Astrocyte (in vitro differentiated cells and primary cell): ENCODE measurements around the gene FGD5. TPM values are rescaled to one million over a fixed set of nuclear protein-coding genes. Genes with fewer than 3 reads are reported as not detected.

Experiments
- DNase-seq: peaks from one replicate; pipeline ENCODE4 v3.0.0-alpha.2; 2010; ENCODE audit warnings: low read depth
- FAIRE-seq: peaks from 2 replicates; lab custom pipeline; 2011; peaks lifted over from hg19 to GRCh38; lab: Jason Lieb, UNC
- H2AFZ ChIP-seq: 2 replicates; pipeline ENCODE4 v1.6.0; 2012; ENCODE audit warnings: low read depth, low read length, inconsistent platforms
- H3K27ac ChIP-seq: 2 replicates; pipeline ENCODE4 v1.5.1; 2011; ENCODE audit warnings: low read depth, low read length, inconsistent platforms
- H3K27me3 ChIP-seq: 2 replicates; pipeline ENCODE4 v1.6.0; 2011; ENCODE audit warnings: low read length, inconsistent platforms; ENCODE audit not compliant: insufficient read depth
- H3K36me3 ChIP-seq: 2 replicates; pipeline ENCODE4 v1.5.1; 2011; ENCODE audit warnings: low read length, inconsistent platforms; ENCODE audit not compliant: insufficient read depth
- H3K4me1 ChIP-seq: 2 replicates; pipeline ENCODE4 v1.5.1; 2011; ENCODE audit warnings: low read length, inconsistent platforms; ENCODE audit not compliant: insufficient read depth
- H3K4me2 ChIP-seq: 2 replicates; pipeline ENCODE4 v1.6.0; 2012; ENCODE audit warnings: low read length, inconsistent platforms
- H3K4me3 ChIP-seq: 2 replicates; pipeline ENCODE4 v1.5.1; 2011; ENCODE audit warnings: low read depth, mild to moderate bottlenecking, low read length, inconsistent platforms; ENCODE audit not compliant: insufficient read depth
- H3K79me2 ChIP-seq: 2 replicates; pipeline ENCODE4 v1.6.0; 2012; ENCODE audit warnings: mild to moderate bottlenecking, low read length, inconsistent platforms; ENCODE audit not compliant: insufficient read depth
- H3K9ac ChIP-seq: 2 replicates; pipeline ENCODE4 v1.6.0; 2012; ENCODE audit warnings: mild to moderate bottlenecking, low read length, inconsistent platforms
- H3K9me3 ChIP-seq: 2 replicates; pipeline ENCODE4 v1.5.1; 2012; ENCODE audit warnings: low read depth, mild to moderate bottlenecking, low read length, inconsistent platforms; ENCODE audit not compliant: insufficient read depth
- H4K20me1 ChIP-seq: 2 replicates; pipeline ENCODE4 v1.6.0; 2012; ENCODE audit warnings: low read length, inconsistent platforms; ENCODE audit not compliant: insufficient read depth
- H3K27ac Mint-ChIP-seq: one replicate; pipeline ENCODE4 v1.8.0; 2021; ENCODE audit warnings: mild to moderate bottlenecking, mixed read lengths; ENCODE audit not compliant: unreplicated experiment
- H3K27me3 Mint-ChIP-seq: one replicate; pipeline ENCODE4 v1.8.0; 2021; ENCODE audit warnings: low read depth, mixed read lengths; ENCODE audit not compliant: unreplicated experiment
- H3K36me3 Mint-ChIP-seq: one replicate; pipeline ENCODE4 v1.8.0; 2021; ENCODE audit warnings: low read depth, mixed read lengths; ENCODE audit not compliant: unreplicated experiment
- H3K4me1 Mint-ChIP-seq: one replicate; pipeline ENCODE4 v1.8.0; 2021; ENCODE audit warnings: low read depth, mixed read lengths; ENCODE audit not compliant: unreplicated experiment
- H3K4me3 Mint-ChIP-seq: one replicate; pipeline ENCODE4 v1.8.0; 2021; ENCODE audit warnings: mild to moderate bottlenecking, moderate library complexity, mixed read lengths; ENCODE audit not compliant: unreplicated experiment
- H3K9me3 Mint-ChIP-seq: one replicate; pipeline ENCODE4 v1.8.0; 2021; ENCODE audit warnings: mild to moderate bottlenecking, mixed read lengths; ENCODE audit not compliant: unreplicated experiment
- CTCF ChIP-seq: IDR thresholded peaks from 2 replicates; pipeline ENCODE4 v1.5.1; 2011; ENCODE audit warnings: low read depth, mild to moderate bottlenecking, inconsistent platforms, low read length, moderate library complexity; ENCODE audit not compliant: insufficient read depth
- EZH2 ChIP-seq: IDR thresholded peaks from 2 replicates; pipeline ENCODE4 v1.6.1; 2012; ENCODE audit warnings: mild to moderate bottlenecking, low read length, inconsistent platforms; ENCODE audit not compliant: insufficient read depth
- total RNA-seq: library from RNA; stranded (reverse); gene quantifications from 2 replicates; pipeline ENCODE4 v1.2.1, GENCODE V29; 2021

FGD5 gene
- total RNA-seq, 1 donor from 2014 or later: 2.0 TPM

GRCh38 chr3:14839236-14839635 is 20.5 kb downstream of the FGD5 start:
- H3K27me3 Mint-ChIP-seq: peaks cover 73% of the 10 kb centered on the region
- Histone ChIP-seq H3K4me1 (no peaks in the 10 kb centered on the region), H3K27me3 (peaks cover 33% of the 10 kb centered on the region), H3K36me3 (no peaks in the 10 kb centered on the region), H3K27ac (no peak overlapping the region), H3K4me3 (no peak overlapping the region), H3K9me3 (no peaks in the 10 kb centered on the region), H3K4me2 (no peak overlapping the region), H3K79me2 (no peaks in the 10 kb centered on the region), H4K20me1 (no peaks in the 10 kb centered on the region), H3K9ac (no peak overlapping the region), H2AFZ (no peak overlapping the region)
- no peak overlapping the region for H3K27ac Mint-ChIP-seq
- H3K9me3 Mint-ChIP-seq: no peaks in the 10 kb centered on the region
- no peak for DNase-seq
- H3K4me3 Mint-ChIP-seq: no peak overlapping the region
- H3K36me3 Mint-ChIP-seq: no peaks in the 10 kb centered on the region
- no peak for FAIRE-seq
- TF ChIP-seq EZH2: no peak
- TF ChIP-seq CTCF: no peak
- H3K4me1 Mint-ChIP-seq: no peaks in the 10 kb centered on the region

DNA sequence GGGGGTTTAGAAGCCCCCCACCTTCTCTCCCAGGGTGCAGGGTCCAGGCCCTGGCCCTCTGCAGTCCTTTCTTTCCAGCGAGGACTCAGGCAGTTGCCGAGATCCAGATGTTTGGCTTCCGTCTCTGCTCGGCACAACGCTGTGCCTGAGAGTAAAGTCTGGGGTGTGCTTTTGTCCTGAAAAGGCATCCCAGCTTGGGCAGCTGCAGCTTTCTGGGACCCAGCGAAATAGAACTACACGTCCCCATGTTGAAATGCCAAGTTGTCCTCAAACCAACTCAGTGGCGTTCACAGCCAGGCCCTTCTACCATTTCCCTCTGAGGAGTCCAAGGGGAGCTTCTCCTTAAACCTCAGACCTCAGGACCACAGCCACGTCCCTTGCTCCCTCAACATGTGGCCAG is 23.1 kb downstream of the FGD5 start:
- H3K27me3 ChIP-seq: peaks cover 39% of the 10 kb centered on the region
- H3K9me3 Mint-ChIP-seq: peaks cover under 1% of the 10 kb centered on the region
- FAIRE-seq (no peak), DNase-seq (no peak)
- H3K79me2 ChIP-seq: no peaks in the 10 kb centered on the region
- H2AFZ ChIP-seq: no peak overlapping the region
- H4K20me1 ChIP-seq: no peaks in the 10 kb centered on the region
- no peaks in the 10 kb centered on the region for H3K4me1 ChIP-seq
- no peak overlapping the region for H3K27ac ChIP-seq
- no peak overlapping the region for H3K9ac ChIP-seq
- no peaks in the 10 kb centered on the region for H3K36me3 ChIP-seq
- H3K4me2 ChIP-seq: no peak overlapping the region
- H3K4me3 ChIP-seq: no peak overlapping the region
- H3K4me3 Mint-ChIP-seq: no peak overlapping the region
- no peak for TF ChIP-seq EZH2
- TF ChIP-seq CTCF: no peak
- no peaks in the 10 kb centered on the region for H3K4me1 Mint-ChIP-seq
- H3K27me3 Mint-ChIP-seq: peaks cover 76% of the 10 kb centered on the region
- H3K9me3 ChIP-seq: no peaks in the 10 kb centered on the region
- no peak overlapping the region for H3K27ac Mint-ChIP-seq
- H3K36me3 Mint-ChIP-seq: no peaks in the 10 kb centered on the region

GRCh38 chr3:14842277-14842676 is 23.5 kb downstream of the FGD5 start:
- no peak overlapping the region for H3K4me2 ChIP-seq
- DNase-seq (no peak), FAIRE-seq (no peak)
- no peak overlapping the region for H3K4me3 ChIP-seq
- no peak overlapping the region for H2AFZ ChIP-seq
- H3K9ac ChIP-seq: no peak overlapping the region
- no peaks in the 10 kb centered on the region for H3K36me3 ChIP-seq
- H3K27ac ChIP-seq: no peak overlapping the region
- no peaks in the 10 kb centered on the region for H3K79me2 ChIP-seq
- no peaks in the 10 kb centered on the region for H4K20me1 ChIP-seq
- H3K27me3 ChIP-seq: peaks cover 42% of the 10 kb centered on the region
- Mint-ChIP-seq H3K4me1 (no peaks in the 10 kb centered on the region), H3K27me3 (peaks cover 76% of the 10 kb centered on the region), H3K4me3 (no peak overlapping the region), H3K9me3 (peaks cover 2% of the 10 kb centered on the region), H3K27ac (no peak overlapping the region), H3K36me3 (no peaks in the 10 kb centered on the region)
- no peaks in the 10 kb centered on the region for H3K4me1 ChIP-seq
- TF ChIP-seq EZH2: no peak
- TF ChIP-seq CTCF: no peak
- no peaks in the 10 kb centered on the region for H3K9me3 ChIP-seq
